Cerebellar cortex (tissue), 1 donor: ENCODE results near the gene TRIO.
"Not testable (repeated sequence)": the region's sequence is repeated elsewhere in the genome, so short reads cannot be mapped to it uniquely, and the experiment has no call there.

Experiments
- DNase-seq: peaks from one replicate; pipeline ENCODE4 v3.0.0-alpha.2; 2015; ENCODE audit warnings: low spot score

The TRIO gene

GRCh38 chr5:14414007-14414406 lies 270.9 kb downstream of the TRIO start:
- no peak for DNase-seq

GRCh38 chr5:14414656-14415023 lies 271.5 kb downstream of the TRIO start:
- DNase-seq, result no peak

GRCh38 chr5:14415024-14415697 lies 272.0 kb downstream of the TRIO start:
- no peak for DNase-seq

DNA sequence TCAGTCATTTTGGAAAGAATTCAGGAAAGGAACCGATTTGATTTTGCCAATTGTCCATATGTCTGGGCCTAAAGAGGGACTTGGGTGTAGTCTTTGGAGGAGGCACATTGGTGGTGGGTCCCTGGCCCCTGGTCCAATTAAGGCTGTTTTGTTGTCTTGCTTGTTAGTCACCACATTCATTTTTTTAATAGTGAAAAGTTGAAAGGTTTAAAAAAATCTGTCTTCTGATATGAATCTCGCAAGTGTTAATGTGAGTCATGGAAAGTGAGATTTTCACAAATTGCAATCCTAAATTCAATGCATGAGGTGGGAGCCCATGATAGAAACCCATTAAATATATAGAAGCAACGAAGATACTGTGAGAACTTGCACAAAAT lies 272.5 kb downstream of the TRIO start:
- no peak for DNase-seq

- DNase-seq, result no peak
These were observed 273.6 kb downstream of the TRIO start for GRCh38 chr5:14416621-14417275.

DNA sequence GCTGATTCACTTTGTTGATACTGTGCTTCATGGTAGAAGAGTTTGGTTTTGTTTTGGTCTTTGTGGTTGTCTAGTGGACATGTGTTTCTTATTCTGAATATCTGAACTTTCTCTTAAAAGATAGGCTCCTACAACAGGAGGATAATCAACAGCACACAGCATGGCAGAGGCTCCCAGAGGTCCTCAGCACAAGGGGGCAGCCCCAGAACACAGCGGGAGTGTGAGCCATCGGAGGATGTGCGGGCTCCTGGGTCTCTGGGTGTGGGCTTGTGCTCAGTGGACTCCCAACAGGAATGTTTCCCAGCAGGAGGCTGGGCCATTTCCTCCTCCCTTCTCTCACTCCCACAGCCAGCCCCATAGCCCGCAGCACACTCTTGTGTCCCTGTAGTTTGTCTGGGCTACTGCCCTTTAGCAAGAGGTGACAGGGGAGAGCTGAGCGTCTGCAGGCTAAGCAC lies 274.2 kb downstream of the TRIO start:
- no peak for DNase-seq

DNA sequence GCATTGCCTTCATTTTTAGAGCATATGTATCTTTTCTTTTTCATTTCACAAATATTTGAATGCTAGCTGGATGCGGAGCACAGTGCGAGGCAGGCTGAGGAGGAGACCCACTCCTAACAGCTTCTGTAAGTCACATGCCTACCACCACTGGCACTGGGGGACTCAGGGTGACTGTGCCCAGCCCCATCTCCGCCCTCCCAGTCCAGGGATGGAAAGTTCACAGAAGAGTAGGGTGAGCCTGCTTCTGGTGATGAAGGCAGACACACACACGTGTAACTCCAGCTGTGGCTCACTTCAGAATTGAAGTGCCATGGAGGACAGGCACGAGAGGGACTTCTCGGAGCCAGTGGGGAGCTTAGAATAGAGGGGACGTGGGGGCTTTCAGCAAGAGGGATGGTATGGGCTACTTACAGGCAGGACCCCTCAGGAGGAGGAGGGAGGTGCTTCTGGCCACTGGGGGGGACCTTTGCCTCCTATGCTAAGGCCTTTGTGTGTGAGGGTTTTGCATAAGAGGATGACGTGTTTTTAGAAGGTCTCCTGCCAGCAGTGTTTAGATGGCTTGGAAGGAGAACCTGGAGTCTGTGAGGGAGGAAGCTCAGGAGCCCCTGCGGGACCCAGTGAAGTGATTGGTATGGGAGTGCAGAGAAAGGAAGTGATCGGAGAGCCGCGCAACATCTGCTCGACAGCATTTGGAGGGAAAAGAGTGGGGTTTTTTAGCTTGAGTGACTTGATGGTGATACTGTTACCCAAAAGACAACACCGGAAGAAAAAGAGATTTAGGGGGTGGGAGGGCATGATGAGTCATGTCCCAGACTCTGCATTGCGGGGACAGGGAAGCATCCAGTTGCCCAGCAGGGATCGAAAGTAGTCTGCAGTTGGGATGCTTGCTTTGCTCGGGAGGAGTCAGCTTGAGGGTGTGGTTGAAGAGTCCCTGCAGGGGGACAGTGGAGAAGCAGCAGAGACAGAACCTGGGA lies 274.9 kb downstream of the TRIO start:
- no peak for DNase-seq

GRCh38 chr5:14419686-14420085 lies 276.5 kb downstream of the TRIO start:
- DNase-seq, result no peak

GRCh38 chr5:14420101-14420811 lies 277.1 kb downstream of the TRIO start:
- DNase-seq, result no peak

GRCh38 chr5:14421851-14422250 lies 278.7 kb downstream of the TRIO start:
- DNase-seq, result no peak

- DNase-seq, result no peak
These were observed 281.0 kb downstream of the TRIO start for GRCh38 chr5:14424011-14424685.

DNA sequence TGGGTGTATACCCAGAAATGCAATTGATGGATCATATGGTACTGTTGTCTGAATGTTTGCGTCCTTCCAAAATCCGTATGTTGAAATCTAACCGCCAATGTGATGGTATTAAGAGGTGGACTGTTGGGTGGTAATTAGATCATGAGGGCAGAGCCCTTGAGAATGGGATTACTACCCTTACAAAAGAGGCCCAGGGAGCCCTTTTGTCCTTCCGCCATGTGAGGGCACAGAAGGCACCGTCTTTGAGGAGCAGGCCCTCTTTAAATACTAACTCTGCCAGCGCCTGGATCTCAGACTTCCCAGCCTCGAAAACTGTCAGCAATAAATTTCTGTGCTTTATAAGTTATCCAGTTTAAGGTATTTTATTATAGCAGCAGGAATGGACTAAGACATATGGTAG lies 282.4 kb downstream of the TRIO start:
- no peak for DNase-seq

DNA sequence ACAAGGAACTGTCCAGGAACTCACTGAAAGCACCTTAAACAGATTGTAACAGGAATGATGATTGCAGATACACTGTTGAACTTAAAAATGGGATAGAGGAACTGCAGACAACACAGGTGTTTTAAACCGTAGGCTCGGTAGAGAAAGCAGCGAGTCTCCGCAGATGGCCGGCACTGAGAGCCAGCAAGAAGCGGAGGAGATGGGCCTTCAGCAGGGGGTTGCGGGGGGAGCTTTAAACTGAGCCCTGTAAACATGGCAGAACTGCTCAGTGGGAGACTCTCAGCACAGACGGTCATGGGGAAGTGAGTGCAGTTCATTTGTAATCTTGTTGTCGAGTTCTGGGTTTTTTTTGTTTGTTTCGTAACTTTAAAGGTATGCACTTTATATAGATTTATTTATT lies 283.4 kb downstream of the TRIO start:
- DNase-seq, result peak; percentile 78

DNA sequence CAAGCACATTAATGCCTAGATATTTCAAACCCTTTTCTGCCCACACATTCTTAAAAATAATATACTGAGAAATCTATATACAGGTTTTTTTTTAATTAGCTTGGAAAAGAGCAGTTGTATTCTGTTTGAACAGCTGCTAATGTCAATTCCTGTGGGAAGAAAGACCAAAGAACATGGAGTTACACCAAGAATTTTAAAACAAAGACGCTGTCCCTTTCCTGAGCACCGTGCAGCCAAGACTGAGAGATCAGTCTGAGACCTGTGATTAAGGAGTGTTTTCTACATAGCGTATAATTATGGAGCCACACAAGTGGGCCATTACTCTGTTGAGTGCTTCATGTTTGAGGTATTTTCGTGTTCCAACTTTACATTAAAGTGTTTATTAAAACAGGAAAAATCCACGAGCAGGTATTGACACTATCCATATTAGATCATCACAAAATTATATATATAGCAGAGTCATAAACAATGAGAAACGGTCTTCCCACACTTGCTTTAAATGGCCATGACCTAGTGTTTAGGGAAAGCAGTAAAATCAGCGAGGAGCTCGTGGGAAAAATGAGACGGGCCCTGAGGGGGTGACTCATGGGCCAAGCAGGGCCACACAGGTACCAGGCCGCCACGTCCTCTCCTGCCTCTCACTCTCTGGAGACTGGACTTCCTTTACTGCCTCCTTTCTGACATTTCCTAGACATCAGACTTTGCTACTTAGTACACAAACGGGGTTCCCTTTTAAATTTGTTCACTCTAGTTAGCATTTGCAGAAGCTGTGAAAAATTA lies 285.4 kb downstream of the TRIO start:
- DNase-seq, result no peak

- peak; percentile 90 for DNase-seq
These were observed 286.2 kb downstream of the TRIO start for GRCh38 chr5:14429101-14430050.

DNA sequence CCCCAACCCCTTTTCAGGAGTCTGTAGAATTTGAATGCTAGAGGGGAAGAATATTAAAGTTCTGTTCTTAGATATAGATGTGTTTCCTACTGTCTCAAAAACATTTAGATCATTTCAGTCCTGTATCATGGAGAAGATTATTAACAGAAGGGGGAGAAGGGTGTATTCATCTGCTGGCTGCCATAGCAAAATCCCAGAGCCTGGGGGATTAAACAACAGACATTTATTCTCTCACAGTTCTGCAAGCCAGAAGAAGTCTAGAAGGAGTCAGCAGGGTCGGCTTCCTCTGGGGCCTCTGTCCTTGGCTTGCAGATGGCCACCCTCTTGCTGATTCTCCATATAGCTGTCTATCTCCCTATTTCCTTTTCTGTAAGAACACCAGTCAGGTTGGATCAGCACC lies 288.4 kb downstream of the TRIO start:
- DNase-seq, result no peak

DNA sequence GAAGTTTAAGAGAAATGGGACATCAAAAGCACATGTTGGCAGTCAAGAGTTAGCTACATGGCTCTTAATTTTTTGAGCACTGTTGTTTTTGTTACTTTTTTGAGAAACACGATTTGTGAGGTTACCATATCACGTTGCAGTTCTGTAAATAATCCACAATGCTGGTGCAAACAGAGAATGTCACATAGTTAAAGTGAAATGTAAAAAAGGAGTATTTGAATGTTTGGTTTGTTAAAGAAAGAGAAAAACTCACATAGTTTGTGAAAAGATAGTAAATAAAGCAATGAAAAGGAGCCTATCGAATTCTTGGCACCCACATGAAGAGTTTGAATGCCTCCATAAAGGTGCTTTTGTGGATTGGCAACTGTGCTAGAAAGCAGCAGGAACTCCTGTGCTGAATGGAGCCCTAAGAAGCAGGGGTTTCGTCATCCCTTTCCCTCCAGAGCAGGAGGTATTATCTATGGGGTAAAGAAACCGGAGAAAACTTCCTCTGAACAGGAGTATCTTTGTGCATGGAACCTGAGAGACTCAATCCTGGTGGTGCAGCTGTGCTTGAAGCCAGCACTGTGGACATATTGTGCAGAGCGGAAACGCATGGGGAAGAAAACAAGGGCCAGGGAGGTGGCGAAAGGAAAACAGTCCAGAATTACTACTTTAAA lies 289.9 kb downstream of the TRIO start:
- no peak for DNase-seq

GRCh38 chr5:14435481-14435880 lies 292.3 kb downstream of the TRIO start:
- DNase-seq, result no peak

- not testable (repeated sequence) for DNase-seq
These were observed 293.0 kb downstream of the TRIO start for GRCh38 chr5:14436122-14436521.
